NCI-H2081 treated with DMSO at 0.1 percent for 48 hours (cell line): ENCODE results near the gene ZIC2.
"Not testable (repeated sequence)": the region's sequence is repeated elsewhere in the genome, so short reads cannot be mapped to it uniquely, and the experiment has no call there.

Experiments
- DNase-seq: peaks from one replicate; lab custom pipeline; 2025; lab: John Stamatoyannopoulos, UW

ZIC2 gene

GRCh38 chr13:100019780-100020356 is 38.3 kb downstream of the ZIC2 start:
- no peak for DNase-seq

- no peak for DNase-seq
Measured at GRCh38 chr13:100022798-100023197, 41.2 kb downstream of the ZIC2 start.

- DNase-seq: no peak
Measured at GRCh38 chr13:100024023-100024422, 42.4 kb downstream of the ZIC2 start.

GRCh38 chr13:100029933-100030332 is 48.3 kb downstream of the ZIC2 start:
- no peak for DNase-seq

GRCh38 chr13:100032642-100033041 is 51.1 kb downstream of the ZIC2 start:
- not testable (repeated sequence) for DNase-seq

- no peak for DNase-seq
Measured at GRCh38 chr13:100035936-100036335, 54.4 kb downstream of the ZIC2 start.
